Measurements from ENCODE around the gene C3AR1.
A peak's percentile ranks its signal among the peaks of the same experiment; 100 is the strongest.
"Not testable (repeated sequence)": the region's sequence is repeated elsewhere in the genome, so short reads cannot be mapped to it uniquely, and the experiment has no call there.

Gene C3AR1

DNA sequence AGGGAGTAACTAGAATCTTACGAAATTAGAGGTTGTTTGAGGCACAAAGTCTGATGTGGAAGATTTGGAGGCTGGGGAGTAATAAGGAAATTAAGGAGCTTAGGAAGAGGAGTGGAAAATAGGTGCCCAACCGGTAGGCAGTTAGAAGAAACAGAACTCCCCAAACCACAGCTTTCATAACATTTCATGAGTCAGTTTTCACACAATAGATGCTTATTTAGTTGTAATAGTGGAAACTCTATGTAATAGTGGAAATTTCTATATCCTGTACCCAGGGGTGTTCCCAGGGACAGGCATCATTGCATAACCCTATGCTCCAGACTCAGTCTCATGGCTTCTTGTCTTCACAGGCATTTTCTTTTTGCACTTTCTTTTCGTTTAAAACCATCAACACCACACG lies 8.3 kb downstream of the C3AR1 start:
- DNase-seq (ENCODE audit: low spot score) = no peak

DNA sequence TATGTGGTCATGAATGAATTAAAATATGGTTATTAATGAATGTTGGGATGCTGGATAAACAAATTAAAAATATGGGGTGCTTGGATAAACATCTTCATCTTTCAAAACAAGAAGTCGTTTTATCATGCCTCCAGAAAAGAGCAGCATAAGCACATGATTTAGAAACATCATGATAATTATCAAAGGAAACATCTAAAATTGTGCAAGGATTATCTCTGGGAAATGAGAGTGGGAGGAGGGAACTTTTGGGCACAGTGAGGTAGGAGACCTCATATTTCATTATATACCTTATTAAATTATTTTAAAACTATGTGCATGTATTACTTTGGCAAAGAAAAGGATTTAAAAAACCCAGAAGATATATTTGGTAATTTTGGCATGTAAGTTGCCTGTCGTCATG lies 8.9 kb downstream of the C3AR1 start:
- DNase-seq (ENCODE audit: low spot score) = no peak

DNA sequence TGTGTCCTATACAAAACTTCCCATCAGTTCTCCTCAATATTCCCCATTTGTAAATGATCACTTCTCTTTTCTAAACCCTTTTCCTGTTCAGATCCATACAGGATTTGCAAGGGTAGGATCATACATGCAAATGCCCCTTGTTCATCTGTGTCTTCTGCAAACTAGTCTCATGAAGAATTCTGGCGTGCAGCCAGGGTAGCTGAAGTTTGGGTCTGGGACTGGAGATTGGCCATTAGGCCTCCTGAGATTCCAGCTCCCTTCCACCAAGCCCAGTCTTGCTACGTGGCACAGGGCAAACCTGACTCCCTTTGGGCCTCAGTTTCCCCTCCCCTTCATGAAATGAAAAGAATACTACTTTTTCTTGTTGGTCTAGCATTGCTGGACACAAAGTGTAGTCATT lies 11.3 kb downstream of the C3AR1 start:
- no peak for DNase-seq (ENCODE audit: low spot score)

DNA sequence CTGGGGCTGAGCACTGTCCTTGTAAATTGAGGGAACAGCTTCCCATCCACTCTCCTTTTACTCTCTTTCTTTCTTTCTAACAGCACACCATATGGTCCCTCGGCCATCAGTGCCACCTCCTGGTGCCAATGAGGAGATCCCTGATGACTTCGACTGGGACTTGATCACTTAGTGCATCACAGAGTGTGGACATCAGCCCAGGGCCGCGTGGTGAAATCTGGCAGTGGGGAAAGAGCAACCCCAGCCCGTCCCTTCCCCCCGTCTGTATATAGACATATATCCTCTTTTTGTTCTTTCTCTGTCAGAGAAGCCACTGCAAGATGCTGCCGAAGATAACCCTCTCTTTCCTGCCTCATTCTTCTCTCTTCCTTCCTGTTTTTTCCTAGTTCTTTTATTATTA lies 13.5 kb downstream of the C3AR1 start:
- DNase-seq (ENCODE audit: low spot score) = no peak

DNA sequence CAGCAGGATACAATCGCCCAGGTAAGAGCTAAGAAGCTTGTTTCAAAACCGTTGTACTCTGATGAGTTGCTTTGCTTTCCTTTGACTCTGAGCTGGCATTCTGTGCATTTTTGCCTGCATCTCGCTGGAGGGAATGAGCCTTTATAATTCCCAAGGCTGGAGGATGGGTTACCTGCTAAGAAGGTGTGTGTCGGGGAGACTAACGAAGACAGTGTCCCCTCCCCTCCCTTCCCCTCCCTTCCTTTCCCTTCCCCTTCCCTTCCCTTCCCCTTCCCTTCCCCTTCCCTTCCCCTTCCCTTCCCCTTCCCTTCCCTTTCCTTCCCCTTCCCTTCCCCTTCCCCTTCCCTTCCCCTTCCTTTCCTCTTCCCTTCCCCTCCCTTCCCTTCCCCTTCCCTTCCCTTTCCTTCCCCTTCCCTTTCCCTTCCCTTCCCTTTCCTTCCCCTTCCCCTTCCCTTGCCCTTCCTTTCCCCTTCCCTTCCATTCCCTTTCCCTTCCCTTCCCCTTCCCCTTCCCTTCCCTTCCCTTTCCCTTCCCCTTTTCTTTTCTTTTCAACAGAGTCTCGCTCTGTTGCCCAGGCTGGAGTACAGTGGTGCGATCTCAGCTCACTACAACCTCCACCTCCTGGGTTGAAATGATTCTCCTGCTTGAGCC lies 15.4 kb downstream of the C3AR1 start:
- DNase-seq (ENCODE audit: low spot score) = no peak

DNA sequence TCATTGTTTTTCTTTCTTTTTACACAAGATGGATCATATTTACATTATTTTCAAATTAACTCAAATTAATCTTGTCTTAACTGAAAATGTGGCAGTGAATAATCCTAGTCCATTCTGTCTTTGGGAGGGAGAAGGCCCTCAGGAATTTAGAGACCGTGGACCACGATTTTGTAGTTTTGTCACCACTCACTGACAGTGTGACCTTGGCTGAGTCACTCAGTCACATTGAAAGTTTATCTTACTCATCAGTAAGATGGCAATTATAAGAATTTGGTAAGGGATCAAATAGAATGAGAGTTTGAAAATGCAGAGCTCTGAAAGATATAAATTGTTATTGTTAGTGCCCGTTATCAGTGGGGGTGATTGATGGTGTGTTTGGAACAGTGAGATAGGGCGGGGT lies 17.3 kb downstream of the C3AR1 start:
- no peak for DNase-seq (ENCODE audit: low spot score)

DNA sequence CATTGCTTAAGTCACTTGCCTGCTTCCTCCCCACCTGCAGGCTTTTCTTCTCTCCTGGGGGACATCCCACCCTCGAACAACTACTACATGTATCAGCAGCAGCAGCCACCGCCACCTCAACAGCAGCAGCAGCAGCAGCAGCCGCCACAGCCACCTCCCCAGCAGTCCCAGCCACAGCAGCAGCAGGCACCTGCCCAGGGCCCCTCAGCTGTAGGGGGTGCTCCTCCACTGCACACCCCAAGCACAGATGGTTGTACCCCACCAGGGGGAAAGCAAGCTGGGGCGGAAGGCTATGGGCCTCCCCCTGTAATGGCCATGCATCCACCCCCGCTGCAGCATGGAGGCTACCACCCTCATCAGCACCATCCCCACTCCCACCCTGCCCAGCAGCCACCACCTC lies 18.3 kb downstream of the C3AR1 start:
- no peak for DNase-seq (ENCODE audit: low spot score)

DNA sequence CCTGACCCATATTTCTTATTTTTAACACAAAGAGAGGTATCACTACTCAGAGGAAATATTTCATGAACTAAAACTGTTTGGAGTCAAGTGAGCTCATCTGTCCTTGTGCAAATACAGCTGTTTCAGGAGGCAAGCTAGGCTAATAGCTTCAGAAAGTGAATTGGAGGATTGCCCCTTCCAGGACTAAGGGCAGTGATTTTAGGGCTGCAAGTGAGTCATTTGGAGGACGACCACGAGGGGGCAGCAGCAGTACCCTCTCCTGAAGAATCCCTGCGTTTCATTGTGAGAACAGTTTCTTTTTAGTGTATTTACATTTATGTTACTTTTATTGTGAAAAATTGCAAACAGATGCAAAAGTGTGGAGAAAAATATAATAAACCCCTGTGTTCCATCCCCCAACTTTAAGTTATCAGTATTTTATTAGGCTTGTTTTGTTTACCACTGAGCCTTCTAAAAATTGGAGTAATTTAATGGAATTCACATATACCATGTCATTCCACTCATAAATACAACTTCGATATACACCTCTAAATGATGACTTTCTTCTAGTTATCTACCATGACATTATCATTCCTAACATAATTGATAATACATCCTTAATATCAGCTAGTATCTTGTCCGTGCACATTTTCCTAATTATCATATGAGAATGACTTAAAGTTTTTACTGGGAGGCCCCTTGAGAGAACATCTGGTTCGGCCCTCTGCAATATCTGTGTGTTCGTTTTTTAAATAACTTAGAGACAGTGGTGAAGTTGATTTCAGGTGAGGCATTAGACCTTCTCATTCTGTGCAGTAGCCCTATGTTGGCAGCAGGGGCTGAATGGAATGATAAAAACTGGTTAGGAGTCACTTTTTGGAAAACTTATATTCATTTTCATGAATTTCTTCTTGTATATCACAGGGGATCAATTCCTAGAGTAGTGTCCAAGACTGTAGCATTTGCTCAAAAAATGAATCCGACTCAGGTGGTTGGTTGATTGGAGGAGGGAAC lies 19.9 kb downstream of the C3AR1 start:
- DNase-seq (ENCODE audit: low spot score) = peak; percentile 76

DNA sequence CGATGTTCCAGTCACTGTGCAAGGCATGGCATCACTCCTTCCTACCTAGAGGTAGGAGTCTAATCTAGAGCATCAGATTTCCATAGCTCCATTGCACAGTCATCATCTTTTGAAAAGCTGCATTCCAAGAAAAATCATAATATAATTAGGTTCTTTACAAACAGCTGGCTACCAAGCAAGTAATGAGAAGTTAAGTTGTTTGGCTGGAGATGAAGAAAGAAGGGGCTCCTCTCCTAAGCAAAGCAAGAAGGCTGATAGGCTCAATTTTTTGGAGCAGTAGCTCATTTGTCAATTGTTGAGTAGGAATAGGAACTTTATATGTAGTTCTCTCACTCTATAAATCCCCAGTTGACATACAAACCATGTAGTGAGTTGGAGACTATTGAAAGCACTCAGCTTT lies 25.4 kb downstream of the C3AR1 start:
- DNase-seq (ENCODE audit: low spot score) = no peak

DNA sequence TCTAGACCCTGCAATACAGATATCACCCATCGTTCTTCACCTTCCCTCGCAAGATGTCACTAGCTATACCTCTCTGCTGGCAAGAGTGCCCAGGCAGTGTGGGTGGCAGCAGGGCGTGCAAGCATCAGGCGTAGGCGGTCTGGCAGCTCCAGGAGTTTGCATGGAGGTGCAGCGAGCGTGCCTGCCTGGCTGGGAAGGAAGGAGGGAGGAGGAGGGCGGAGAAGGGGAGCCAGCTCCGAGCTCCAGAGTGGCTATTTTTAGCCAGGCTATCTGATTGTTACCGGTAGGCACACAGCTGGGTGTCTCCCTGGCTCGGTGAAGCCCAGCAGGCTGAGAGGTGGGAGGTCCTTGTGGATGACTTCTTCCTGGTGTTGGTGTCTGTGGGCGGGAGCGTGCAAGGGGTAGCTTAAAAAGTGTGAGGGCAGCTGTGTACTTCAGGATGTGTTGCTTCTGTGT lies 27.5 kb downstream of the C3AR1 start:
- DNase-seq (ENCODE audit: low spot score) = no peak

DNA sequence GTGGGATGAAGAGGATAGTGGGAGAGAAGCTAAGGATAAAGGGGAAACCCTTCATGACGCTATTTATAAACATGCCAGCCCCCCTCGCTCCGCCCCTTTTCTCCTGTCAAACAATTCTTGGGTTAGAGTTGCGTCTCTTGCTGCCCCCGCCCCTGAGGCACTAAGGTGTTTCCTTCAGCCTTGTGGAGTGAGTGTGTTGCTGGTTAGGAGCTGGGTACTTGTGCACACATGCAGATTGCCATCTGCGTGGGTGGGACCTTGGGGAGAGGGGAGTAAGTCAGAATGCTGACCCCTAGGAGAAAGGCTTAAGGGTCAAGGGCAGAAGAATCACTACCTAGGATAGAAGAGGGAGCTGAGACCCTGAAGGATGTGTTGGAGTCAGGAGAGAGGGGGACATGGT lies 28.2 kb downstream of the C3AR1 start:
- no peak for DNase-seq (ENCODE audit: low spot score)

DNA sequence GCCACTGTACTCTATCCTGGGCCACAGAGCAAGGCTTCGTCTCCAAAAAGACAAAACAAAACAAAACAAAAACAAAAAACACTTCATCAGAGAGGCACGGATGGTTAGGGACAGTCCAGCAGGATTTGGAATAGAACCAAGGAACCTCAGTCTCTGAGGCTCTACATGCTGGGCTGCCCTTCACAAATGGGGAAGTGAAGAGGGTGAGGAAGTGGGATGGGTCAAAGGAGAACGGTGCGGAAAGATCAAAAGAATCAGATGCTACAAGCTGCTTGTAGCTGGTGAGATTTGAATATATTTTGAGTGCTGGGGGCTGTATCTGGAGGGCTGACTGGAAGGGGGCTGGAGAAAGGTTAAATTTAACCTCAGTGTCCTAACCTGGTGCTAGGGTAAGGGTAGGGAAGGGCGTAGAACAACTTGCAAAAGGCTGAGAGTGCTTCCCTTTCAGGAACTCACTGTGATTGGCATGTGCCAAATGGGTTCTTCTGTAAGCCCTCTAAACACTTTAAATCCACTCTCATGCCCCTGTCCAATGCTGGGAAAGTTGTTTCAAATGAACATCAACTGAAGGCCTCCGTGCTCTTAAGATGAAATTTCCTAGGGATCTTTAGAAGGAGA lies 29.0 kb downstream of the C3AR1 start:
- DNase-seq (ENCODE audit: low spot score) = no peak

DNA sequence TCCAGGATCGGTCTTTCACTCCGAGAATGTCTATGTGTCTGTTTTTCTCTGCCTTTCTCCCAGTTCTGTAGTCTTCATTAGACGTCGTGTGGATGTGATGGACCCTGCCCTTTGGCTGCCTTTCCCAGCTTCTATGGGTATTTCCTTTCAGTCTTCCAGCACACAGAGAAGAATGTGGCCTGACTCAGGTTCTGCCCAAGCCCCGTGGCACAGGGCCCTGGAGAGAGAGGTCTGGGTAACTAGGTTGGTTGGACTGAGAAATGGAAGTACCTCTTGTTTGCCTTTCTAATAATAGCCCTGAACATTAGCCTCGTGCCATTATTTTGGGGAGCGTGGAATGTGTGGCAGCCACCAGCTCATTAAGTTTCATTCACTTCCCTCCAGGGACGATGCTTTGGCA lies 29.8 kb downstream of the C3AR1 start:
- no peak for DNase-seq (ENCODE audit: low spot score)

DNA sequence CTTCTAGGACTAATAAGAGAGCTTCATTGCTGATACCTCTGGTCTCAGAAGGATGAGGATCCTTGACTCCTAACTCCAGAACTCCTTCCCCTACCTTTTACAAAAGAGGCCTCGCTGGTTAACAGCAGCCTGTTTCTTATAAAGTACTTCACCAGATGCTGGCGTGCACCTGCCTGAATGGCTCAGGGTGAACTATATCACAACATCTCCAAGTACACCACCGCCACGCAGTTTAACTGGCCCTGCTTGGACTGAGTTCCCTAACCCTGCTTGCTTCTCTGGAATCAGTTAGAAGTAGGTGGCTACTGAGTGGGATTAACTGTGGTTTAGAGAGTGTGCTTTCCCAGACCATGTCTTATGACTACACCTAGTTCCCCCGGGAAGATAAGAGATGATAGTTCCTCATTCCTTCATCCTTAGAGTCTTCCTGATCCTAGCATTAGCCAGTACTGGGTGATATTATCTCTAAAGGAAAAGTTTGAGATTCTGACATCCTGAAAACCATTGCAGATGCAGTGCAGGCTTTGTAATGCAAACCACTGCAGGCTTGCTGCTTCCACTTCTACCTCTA lies 30.6 kb downstream of the C3AR1 start:
- no peak for DNase-seq (ENCODE audit: low spot score)

DNA sequence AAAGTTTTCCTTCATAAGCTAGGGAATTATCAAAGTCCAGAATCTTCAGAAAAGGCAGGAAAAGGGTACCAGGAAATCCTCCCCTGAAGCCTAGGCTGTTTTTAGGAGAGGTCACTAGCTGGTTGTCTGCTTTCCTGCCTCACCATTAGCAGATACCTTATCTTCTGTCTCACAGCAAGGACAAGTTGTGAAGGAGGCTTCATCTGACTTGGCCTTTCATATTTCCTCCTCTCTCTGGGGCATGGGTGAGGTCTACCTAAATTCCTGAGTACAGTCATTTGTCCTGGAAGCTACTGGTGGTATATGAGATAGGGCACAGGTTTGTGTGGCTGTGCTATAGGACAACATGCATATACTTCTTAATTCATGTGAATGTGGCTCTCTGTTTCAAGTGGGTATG lies 31.4 kb downstream of the C3AR1 start:
- DNase-seq (ENCODE audit: low spot score) = no peak

DNA sequence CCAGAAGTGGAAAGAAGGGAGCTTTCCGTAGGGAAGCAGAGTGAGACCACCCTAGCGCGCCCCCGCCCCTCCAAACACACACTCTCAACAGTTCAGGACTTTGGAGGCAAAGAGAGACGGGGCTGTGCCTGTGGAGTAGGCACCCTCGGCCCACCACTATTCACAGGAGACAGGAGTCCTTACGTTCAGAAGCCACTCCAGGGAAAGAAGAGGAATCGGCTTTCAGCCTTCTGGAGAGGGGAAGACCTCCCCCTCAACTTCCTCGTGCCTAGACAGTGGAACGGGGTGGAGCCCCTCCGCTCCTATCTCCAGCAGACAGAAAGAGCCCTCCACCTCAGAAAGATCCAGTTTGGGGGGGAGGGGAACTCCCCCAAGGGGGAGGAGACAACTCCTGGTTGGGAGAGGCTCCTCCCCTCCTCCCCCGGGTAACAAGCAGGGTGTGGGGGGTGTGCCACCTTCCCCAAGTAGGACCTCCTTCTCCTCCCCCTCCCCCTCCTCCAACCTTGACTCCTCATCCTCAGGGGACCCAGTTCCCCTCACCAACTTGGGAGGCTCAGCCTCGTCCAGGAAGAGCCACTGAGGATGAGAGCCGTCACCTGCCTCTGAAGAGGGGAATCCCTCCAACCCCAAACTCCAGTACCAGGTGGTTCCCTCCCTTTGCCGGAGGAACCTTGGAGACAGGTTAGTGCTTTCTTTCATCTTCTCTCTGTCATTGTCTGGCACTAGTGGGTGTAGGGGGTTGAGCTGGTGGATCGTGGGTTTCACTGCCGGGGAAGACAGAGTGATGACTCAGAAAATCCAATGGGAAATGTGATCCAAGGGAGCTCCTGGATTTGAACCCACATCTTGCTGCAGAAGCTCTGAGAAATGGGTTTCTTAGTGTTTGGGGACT lies 32.8 kb downstream of the C3AR1 start:
- no peak for DNase-seq (ENCODE audit: low spot score)

DNA sequence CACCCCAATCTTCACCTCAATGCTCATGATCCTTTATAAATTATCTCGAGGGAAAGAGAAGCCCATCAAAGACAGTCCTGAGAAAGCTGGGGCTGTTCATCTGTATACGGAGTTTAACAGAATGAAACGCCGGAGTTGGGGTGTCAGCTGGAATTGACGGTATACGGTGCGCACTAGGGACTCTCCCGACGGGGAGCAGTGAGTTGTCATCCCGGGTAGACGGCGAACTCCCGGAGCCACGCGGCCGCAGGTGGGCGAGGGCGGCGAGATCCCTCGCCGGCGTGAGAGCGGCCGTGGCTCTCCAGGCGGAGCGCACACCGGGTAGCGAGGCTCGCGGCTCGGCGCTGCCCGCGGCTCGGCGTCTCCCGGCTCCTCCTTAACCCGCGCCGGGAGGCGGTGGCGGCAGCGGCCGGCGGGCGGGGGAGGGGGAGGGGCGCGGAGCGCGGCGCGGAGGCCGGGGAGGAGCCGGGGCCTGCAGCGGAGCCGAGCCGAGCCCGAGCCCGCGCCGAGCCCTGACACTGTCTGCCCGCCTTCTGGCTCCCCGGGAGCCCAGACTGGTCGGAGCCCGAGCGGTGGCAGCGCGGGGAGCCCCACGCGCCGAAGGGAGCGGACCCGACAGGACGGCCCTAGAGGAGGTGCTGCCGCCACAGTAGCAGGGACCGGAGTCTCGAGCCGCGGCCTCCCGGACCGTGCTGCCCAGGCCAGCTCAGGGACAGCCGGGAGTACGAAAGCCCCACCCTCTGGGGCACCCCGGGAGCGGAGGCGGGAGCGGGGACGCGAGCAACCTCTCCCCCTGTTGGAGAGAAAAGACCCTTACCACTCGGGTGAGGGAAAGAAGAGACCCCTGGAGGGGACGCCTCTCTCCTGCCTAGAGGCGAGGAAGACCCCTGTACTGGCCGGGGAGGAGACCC lies 33.7 kb downstream of the C3AR1 start, which contains the start of gene FOXJ2:
Gene FOXJ2, plus strand, starts transcription at position 475 of the 911 bp plus-strand sequence. CDS start 7,117 bp downstream, outside the sequence.
- peak; percentile 78 for DNase-seq (ENCODE audit: low spot score)

DNA sequence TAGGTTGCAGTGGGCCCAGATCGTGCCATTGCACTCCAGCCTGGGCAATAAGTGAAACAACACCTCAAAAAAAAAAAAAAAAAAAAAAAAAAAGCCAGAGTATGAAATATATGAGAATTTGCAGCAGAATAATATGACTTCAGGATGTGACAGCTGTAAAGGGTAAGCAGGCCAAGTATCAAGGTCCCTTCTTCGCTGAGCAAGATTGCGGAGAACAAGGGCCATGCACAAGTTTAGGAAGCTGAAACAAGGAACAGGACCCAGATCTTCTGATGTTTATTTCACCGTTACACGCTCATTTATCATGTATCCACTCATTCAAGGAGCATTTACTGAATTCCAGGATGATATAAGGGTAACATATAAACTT lies 34.3 kb downstream of the C3AR1 start:
- DNase-seq (ENCODE audit: low spot score) = no peak

DNA sequence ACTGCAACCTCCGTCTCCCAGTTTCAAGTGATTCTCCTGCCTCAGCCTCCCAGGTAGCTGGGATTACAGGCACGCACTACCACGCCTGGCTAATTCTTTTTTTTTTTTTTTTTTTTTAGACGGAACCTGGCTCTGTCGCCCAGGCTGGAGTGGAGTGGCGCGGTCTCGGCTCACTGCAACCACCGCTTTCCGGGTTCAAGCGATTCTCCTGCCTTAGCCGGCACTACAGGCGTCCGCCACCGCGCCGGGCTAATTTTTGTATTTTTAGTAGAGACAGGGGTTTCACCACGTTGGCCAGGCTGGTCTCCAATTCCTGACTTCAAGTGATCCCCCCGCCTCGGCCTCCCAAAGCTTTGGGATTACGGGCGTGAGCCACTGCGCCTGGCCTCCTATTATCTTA lies 35.1 kb downstream of the C3AR1 start:
- not testable (repeated sequence) for DNase-seq (ENCODE audit: low spot score)

DNA sequence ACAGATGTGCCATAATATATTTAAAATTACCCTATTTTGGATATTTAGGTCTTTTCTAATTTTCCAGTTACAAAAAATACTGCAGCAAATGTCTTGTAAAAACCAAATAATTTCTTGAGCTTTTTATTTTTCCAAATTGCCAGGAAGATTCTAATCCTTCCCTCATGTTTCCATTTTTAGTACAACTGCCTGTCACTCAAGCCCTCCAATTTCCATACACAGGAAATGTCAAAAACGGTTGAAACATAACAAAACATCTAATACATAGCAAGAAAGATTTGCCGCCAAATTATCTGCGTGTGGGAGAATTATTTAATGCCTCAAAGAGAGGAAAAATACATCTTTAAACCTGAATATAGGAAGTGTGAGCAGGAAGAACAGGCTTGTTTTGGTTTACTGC lies 36.0 kb downstream of the C3AR1 start:
- no peak for DNase-seq (ENCODE audit: low spot score)
